NCI-H1048 (cell line): ENCODE measurements around the gene ZFR2.

Source experiments
- DNase-seq: peaks from one replicate; lab custom pipeline; 2025; lab: John Stamatoyannopoulos, UW

The ZFR2 gene

GRCh38 chr19:3873151-3873550 is 4.3 kb upstream of the ZFR2 start:
- no peak for DNase-seq

- DNase-seq = no peak
These were observed 668 bp downstream of the ZFR2 start for GRCh38 chr19:3867971-3868769.

GRCh38 chr19:3866910-3867638 is 1.8 kb downstream of the ZFR2 start:
- DNase-seq = no peak

- no peak for DNase-seq
These were observed 5.2 kb downstream of the ZFR2 start for GRCh38 chr19:3863648-3864047.

DNA sequence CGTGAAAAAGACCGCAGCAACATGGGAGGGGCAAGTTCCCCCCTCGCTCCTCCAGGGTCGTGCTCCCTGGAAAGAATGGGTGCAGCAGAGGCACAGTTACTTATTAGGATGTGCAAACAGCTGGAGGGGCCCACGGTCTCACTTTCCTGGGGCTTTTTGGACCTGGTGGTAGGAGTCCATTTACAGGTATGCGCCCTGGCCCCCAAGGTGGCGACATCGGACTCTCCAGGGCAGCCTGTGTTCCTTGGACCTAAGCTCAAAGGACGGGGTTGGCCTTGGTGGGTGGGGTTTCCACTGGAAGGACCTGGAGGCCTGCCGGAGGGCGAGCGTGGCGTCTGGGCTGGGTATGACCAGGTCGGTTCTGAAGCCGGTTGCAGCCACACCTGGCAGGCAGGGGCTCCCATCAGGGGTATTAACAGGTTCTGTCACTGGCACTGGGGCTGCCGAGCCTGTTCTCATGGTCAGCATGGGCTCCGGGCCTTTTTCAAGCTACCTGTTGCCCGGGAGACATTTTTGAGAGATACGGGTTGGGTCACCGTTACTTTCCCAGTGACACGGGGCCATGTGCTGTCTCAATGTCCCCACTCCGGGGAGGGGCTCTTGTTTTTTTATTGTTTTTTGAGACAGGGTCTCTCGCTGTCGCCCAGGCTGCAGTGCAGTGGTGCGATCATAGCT is 5.9 kb downstream of the ZFR2 start:
- DNase-seq = no peak

DNA sequence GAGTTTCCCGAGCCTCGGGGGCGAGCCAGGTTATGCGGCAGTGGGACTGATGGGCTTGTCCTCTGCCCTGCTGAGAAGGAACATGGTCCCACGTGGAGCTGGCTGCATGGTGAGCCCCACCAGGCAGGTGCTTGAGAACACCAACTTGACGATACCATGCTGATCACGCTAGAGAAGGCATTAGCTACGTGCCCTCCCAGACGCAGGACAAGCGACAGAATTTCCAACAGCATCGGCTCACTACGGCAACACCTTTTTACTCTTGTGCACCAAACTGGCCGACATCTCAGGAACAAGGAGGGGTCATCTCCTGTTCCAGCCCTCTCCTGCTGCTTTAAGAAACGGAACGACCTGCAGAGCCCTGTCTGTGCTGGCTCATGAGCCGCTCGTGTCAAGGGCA is 8.3 kb downstream of the ZFR2 start:
- no peak for DNase-seq

GRCh38 chr19:3857449-3858003 is 11.3 kb downstream of the ZFR2 start:
- no peak for DNase-seq

GRCh38 chr19:3855320-3855719 is 13.5 kb downstream of the ZFR2 start:
- DNase-seq = no peak

DNA sequence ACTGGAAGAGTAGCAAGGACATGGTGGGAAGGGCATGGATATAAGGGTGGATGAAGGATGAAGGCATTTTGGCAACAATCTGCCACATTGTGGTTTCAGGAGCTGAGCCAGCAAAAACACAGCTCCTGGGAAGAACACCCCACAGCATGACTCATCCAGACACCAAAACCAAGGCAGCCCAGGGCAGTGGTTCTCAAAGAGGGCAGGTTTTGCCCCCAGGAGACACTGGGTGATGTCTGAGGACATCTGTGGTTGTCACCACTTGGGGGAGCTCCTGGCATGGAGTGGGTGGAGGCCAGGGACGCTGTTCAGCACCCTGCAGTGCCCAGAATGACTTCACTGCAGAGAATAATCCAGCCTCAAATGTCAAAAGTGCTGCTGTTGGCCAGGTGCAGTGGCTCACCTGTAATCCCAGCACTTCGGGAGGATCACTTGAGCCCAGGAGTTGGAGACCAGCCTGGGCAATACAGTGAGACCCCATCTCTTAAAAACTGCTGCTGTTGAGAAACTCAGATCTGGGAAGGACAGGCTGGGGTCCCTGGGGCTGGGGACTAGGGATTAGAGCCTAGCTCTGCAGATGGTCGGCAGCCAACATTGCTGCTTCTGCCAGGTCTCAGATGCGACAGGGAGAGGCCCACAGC is 16.1 kb downstream of the ZFR2 start:
- no peak for DNase-seq

- DNase-seq = no peak
These were observed 16.7 kb downstream of the ZFR2 start for GRCh38 chr19:3852177-3852511.

- no peak for DNase-seq
These were observed 17.3 kb downstream of the ZFR2 start for GRCh38 chr19:3851254-3852176.

DNA sequence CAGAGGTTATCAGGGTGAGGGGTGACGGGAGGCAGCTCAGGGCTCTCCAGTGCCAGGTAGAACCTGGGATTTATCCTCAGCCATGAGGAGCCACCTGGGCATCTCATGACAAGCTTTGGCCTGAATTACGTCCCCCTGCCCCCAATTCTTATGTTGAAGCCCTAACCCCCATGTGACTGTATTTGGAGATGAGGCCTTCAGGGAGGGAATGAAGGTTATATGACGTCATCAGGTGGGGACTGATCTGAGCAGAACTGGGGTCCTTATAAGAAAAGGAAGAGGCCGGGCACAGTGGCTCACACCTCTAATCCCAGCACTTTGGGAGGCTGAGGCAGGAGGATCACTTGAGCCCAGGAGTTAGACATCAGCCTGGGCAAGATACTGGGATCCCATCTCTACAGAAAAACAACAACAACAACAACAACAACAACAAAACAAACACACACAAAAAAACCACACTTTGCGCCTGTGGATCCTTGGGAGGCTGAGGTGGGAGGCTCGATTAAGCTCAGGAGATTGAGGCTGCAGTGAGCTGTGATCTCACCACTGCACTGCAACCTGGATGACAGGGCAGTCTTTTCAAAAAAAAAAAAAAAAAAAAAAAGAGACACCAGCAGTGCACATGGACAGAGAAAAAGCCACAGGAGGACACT is 18.4 kb downstream of the ZFR2 start:
- no peak for DNase-seq

GRCh38 chr19:3849787-3850186 is 19.1 kb downstream of the ZFR2 start:
- DNase-seq = no peak

DNA sequence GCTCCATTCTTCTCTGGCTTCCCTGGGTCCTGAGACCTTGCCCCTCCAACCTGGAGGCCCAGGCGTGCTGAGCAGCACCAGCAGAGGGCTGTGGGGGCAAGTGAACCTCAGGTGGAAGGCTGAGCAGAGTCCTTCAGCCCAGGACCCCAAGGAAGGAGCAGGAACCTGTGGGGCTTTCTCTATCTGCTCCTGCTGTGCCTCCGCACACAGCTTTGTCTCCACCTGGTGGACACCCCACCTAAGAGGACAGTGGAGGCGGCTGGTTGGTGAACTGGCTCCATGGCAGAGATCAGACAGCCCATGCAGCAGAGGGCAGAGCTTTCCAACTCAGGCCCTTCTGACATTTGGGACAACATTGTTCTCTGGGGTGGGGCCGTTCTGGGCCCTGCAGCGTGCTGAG is 19.7 kb downstream of the ZFR2 start:
- DNase-seq = no peak

DNA sequence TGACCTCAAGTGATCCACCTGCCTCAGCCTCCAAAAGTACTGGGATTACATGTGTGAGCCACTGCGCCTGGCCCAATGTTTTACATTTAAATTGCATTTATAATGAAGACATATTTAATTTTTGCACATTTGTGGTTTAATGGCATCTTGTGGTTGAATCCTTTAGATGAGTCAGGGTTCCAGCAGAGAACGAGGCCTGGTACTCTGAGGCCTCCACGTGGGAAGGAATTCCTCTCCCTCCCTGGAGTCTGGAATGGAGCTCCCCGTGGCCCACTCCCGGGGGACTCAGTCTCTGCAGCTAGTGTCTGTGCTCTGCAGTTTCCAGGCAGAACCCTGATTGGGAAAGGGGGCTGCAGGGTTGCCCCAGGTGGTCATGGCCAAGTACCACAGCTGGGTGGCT is 24.2 kb downstream of the ZFR2 start:
- no peak for DNase-seq

GRCh38 chr19:3842948-3843347 is 25.9 kb downstream of the ZFR2 start:
- no peak for DNase-seq

- DNase-seq = no peak
These were observed 28.0 kb downstream of the ZFR2 start for GRCh38 chr19:3840804-3841203.

- DNase-seq = no peak
These were observed 28.9 kb downstream of the ZFR2 start for GRCh38 chr19:3839941-3840340.

DNA sequence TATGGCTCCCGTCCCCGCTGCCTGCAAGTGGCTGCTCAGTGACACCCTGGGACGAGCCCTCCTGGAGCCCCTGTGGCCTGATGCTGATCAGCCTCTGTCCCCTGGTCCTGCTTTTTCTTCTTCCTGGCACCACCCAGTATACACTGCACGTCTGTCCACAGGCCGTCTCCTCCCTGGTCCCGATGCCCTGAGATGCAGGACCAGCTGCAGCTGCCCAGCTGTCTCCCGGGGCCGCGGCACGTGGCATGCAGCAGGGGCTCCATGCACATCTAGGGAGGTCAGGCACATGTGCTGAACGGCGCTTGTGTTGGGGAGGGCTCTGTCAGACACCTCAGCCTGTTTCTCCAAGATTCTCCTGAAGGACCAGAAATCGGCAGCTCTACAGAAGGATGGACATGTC is 30.2 kb downstream of the ZFR2 start:
- no peak for DNase-seq

DNA sequence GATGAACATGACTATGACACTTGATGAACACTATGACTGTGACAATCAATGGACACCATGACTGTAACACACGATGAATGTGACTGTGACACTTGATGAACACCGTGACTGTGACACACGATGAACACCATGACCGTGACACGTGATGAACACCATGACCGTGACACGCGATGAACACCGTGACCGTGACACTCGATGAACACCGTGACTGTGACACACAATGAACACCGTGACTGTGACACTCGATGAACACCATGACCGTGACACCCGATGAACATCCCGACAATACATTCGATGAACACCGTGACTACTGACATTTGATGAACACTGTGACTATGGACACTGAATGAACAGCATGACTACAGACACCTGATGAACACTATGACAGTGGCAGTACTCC is 30.9 kb downstream of the ZFR2 start:
- no peak for DNase-seq

GRCh38 chr19:3837332-3837731 is 31.5 kb downstream of the ZFR2 start:
- DNase-seq = no peak
